Thyroid gland (tissue), 4 donors: Measurements from ENCODE around the gene NFATC4. TPM values are rescaled to one million over a fixed set of nuclear protein-coding genes. Genes with fewer than 3 reads are reported as not detected.

ENCODE experiments used
- DNase-seq, 2 donors: peaks; one replicate each; pipeline ENCODE4 v3.0.0-alpha.2; 2019
- H3K27ac ChIP-seq, 3 donors: fragments of 200-600 bp; sonication (generic); 1 replicate in 2 of 3; 2 replicates in 1 of 3; pipeline ENCODE4 v1.5.1; 2016 to 2019; ENCODE audit warnings: mild to moderate bottlenecking in 1 of 3, moderate library complexity in 1 of 3
- H3K27me3 ChIP-seq: fragments of 200-600 bp; sonication (generic); one replicate; pipeline ENCODE4 v1.5.1; 2019
- H3K36me3 ChIP-seq, 2 donors: fragments of 200-600 bp; sonication (generic); one replicate each; pipeline ENCODE4 v1.5.1; 2016 to 2019
- H3K4me1 ChIP-seq, 2 donors: fragments of 200-600 bp; sonication (generic); one replicate each; pipeline ENCODE4 v1.5.1; 2017 to 2019
- H3K4me3 ChIP-seq, 3 donors: fragments of 200-600 bp; sonication (generic); replicated peaks in 1 of 3; 1 replicate in 2 of 3; 2 replicates in 1 of 3; pipeline ENCODE4 v1.5.1; 2016; ENCODE audit warnings: mild to moderate bottlenecking in 1 of 3
- H3K9me3 ChIP-seq: fragments of 200-600 bp; sonication (generic); one replicate; pipeline ENCODE4 v1.5.1; 2017
- POLR2A ChIP-seq, 2 donors: fragments of 450-650 bp; IDR thresholded peaks; one replicate each; pipeline ENCODE4 v1.6.1; 2017; ENCODE audit warnings: antibody characterized with exemption in 2 of 2, mild to moderate bottlenecking in 2 of 2, moderate library complexity in 1 of 2
- WGBS, 2 donors: methylation state at CpG; one replicate each; pipeline ENCODE4 v1.1.5; 2017; 5-methylcytosine and 5-hydroxymethylcytosine counted together
- intact Hi-C: fragments of 100-400 bp; cut with DNase I; formaldehyde crosslinking; loops from one replicate; pipeline ENCODE4 v1.15.1; 2023
- total RNA-seq, 4 donors: library from RNA; depleted of rRNA; stranded (reverse); fragments of >200 nt; gene quantifications; one replicate each; pipeline ENCODE4 v1.2.3, GENCODE V29; 2016
- TF ChIP-seq, protein P1 (sequence below), 6 experiments: fragments of 200-600 bp in 3 of 6; fragments of 450-650 bp in 3 of 6; sonication (generic) in 3 of 6; IDR thresholded peaks; one replicate each; pipeline ENCODE4 v1.5.1; 2016 to 2019; ENCODE audit warnings: antibody characterized with exemption in 6 of 6, mild to moderate bottlenecking in 2 of 6, inconsistent platforms in 1 of 6, moderate library complexity in 1 of 6

NFATC4 gene
- total RNA-seq, 4 donors from 2014 or later, result 19.4 to 41.3 (median 38.6) TPM

GRCh38 chr14:24417832-24418491, 50.0 kb downstream of the NFATC4 start:
- 64 to 67% methylated on average over 4 to 6 of the region's 6 CpGs for WGBS, 2 donors
- H3K27ac ChIP-seq, result no peak overlapping the region
- intact Hi-C loops, result no loop called here

DNA sequence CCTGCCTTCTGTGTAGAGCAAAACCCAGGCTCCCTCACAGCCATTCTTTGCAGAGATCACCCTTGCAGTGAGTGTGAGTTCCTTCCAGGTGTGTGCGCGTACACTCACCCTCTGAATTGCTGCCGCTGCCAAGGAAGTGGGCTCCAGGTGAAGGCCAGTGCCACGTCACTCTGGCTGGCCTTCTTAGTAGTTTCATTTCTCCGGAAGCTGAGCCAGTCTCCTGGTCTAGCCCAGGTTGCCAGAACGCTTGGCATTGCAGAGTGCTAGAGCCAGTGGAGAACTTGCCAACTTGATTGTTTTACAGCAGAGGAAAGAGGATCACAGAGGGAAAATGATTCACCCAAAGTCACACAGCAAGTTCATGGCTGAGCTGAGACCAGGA, 50.5 kb downstream of the NFATC4 start:
- peaks cover 0 to 3% of the 10 kb centered on the region in 2 donors for H3K36me3 ChIP-seq
- H3K27me3 ChIP-seq, result no peaks in the 10 kb centered on the region
- intact Hi-C loops, result no loop called here
- H3K9me3 ChIP-seq, result no peaks in the 10 kb centered on the region
- peak; percentile 62 to 67 for DNase-seq
- no peak overlapping the region for H3K4me3 ChIP-seq
- no peak overlapping the region for H3K27ac ChIP-seq
- H3K4me1 ChIP-seq, result peaks cover 2 to 13% of the 10 kb centered on the region in 2 donors
- WGBS, 2 donors, result 44 to 49% methylated on average over 6 of the region's 6 CpGs
- no peak for TF ChIP-seq POLR2A (IDR thresholded peaks at IDR 0.05)
- TF ChIP-seq, protein P1, sequence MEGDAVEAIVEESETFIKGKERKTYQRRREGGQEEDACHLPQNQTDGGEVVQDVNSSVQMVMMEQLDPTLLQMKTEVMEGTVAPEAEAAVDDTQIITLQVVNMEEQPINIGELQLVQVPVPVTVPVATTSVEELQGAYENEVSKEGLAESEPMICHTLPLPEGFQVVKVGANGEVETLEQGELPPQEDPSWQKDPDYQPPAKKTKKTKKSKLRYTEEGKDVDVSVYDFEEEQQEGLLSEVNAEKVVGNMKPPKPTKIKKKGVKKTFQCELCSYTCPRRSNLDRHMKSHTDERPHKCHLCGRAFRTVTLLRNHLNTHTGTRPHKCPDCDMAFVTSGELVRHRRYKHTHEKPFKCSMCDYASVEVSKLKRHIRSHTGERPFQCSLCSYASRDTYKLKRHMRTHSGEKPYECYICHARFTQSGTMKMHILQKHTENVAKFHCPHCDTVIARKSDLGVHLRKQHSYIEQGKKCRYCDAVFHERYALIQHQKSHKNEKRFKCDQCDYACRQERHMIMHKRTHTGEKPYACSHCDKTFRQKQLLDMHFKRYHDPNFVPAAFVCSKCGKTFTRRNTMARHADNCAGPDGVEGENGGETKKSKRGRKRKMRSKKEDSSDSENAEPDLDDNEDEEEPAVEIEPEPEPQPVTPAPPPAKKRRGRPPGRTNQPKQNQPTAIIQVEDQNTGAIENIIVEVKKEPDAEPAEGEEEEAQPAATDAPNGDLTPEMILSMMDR (IDR thresholded peaks at IDR 0.05), result no peak

More at GRCh38 chr14:24417832-24418491, 50.0 kb downstream of the NFATC4 start:
- Histone ChIP-seq H3K36me3 (peaks cover 0 to 3% of the 10 kb centered on the region in 2 donors), H3K4me3 (no peak overlapping the region), H3K27me3 (no peaks in the 10 kb centered on the region), H3K9me3 (no peaks in the 10 kb centered on the region), H3K4me1 (peaks cover 2 to 13% of the 10 kb centered on the region in 2 donors)
- DNase-seq, result no peak
- TF ChIP-seq, protein P1 (IDR thresholded peaks at IDR 0.05), result no peak
- TF ChIP-seq POLR2A (IDR thresholded peaks at IDR 0.05), result no peak

DNA sequence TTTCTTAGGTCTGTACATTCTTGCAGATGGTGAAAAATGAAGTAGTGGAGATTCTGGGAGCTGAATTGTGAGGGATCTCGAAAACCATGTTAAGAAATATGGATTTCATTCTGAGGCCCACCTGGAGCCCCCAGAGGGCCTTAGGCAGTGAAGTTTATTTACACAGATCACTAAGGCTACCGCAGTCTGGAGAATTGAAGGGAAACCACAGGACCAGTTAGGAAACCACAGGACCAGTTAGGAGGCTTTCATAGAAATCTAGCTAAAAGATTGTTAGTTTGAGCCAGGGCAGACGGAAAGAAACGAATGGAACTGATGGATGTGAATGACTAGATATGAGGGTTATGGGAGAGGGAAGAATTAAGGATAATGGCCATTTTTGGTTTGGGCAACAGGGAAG, 54.3 kb downstream of the NFATC4 start:
- peaks cover 7 to 13% of the 10 kb centered on the region in 2 donors for H3K4me1 ChIP-seq
- H3K27ac ChIP-seq, result no peak overlapping the region
- intact Hi-C loops, result no loop called here
- no peaks in the 10 kb centered on the region for H3K36me3 ChIP-seq
- no peak overlapping the region for H3K4me3 ChIP-seq
- no peak for TF ChIP-seq POLR2A (IDR thresholded peaks at IDR 0.05)
- TF ChIP-seq, protein P1 (IDR thresholded peaks at IDR 0.05), result no peak
- DNase-seq, result no peak
- H3K27me3 ChIP-seq, result no peaks in the 10 kb centered on the region
- no peaks in the 10 kb centered on the region for H3K9me3 ChIP-seq
- WGBS, 2 donors, result 76 to 78% methylated on average over 4 of the region's 4 CpGs

DNA sequence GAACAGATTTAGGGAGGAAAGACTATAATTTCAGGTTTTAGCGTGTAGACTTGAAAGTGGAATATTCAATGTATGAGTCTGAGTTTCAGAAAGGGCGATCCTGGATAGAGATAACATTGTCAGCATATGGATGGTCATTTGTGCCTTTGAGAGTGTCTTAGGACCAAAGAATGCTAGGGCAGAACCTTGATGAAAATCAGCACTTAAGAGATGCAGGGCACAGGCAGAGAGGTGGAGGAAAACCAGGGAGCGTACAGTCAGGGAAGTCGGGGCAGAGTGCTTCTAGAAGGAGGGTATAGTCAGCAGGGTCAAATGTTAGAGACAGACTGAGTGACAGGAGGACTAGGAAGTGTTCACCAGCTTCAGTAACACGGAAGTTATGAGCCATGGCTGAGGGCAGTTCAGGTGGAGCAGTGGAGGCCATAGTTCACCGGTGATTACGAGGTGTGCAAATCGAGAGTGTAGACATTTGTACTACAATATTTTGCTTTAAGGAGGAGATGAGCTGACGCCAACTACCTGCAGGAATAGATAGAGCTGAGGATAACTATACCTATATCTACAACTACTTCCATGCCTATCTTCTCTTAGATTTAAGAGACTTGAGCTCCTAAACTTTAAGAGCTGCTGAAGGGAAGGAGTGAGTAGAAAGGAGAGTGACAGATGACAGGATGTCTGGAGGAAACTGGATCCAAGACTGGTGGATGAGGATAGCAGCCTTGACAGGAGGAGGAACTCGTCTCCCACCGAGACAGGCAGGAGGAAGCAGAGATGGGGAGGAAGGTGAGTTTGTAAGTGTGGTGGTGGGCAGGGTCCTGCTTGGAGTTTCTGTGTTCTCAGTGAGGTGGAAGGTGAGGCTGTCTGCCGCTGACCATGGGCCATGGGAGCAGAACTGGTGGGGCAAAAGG, 55.0 kb downstream of the NFATC4 start:
- 77 to 84% methylated on average over 12 of the region's 12 CpGs for WGBS, 2 donors
- Histone ChIP-seq H3K27me3 (no peaks in the 10 kb centered on the region), H3K27ac (no peak overlapping the region), H3K4me3 (no peak overlapping the region), H3K4me1 (peaks cover 7 to 13% of the 10 kb centered on the region in 2 donors), H3K36me3 (no peaks in the 10 kb centered on the region), H3K9me3 (no peaks in the 10 kb centered on the region)
- TF ChIP-seq, protein P1 (IDR thresholded peaks at IDR 0.05), result no peak
- no peak for TF ChIP-seq POLR2A (IDR thresholded peaks at IDR 0.05)
- no peak for DNase-seq
- intact Hi-C loops, result no loop called here

- H3K4me3 ChIP-seq, result no peak overlapping the region
- H3K36me3 ChIP-seq, result no peaks in the 10 kb centered on the region
- H3K27ac ChIP-seq, result no peak overlapping the region
- TF ChIP-seq, protein P1 (IDR thresholded peaks at IDR 0.05), result no peak
- TF ChIP-seq POLR2A (IDR thresholded peaks at IDR 0.05), result no peak
- intact Hi-C loops, result no loop called here
- H3K4me1 ChIP-seq, result peaks cover 10 to 13% of the 10 kb centered on the region in 2 donors
- no peaks in the 10 kb centered on the region for H3K27me3 ChIP-seq
- no peaks in the 10 kb centered on the region for H3K9me3 ChIP-seq
- DNase-seq, result no peak
- WGBS, 2 donors, result 42 to 53% methylated on average over 3 of the region's 3 CpGs
These were observed 57.7 kb downstream of the NFATC4 start for GRCh38 chr14:24425704-24426103.
